H1 (cell line): ENCODE results near the gene MPZL3. TPM values are rescaled to one million over a fixed set of nuclear protein-coding genes. Genes with fewer than 3 reads are reported as not detected.

Source experiments
- BACH1 ChIP-seq: IDR thresholded peaks from 2 replicates; pipeline ENCODE4 v1.6.1; 2012; ENCODE audit warnings: low read length, improper control_type of control experiment
- CHD2 ChIP-seq: IDR thresholded peaks from 2 replicates; pipeline ENCODE4 v1.6.1; 2012; ENCODE audit warnings: low read length, improper control_type of control experiment
- CTBP2 ChIP-seq: IDR thresholded peaks from 2 replicates; pipeline ENCODE4 v1.7.0; 2011; ENCODE audit warnings: borderline replicate concordance, mild to moderate bottlenecking, moderate library complexity, mixed read lengths, low read length; ENCODE audit not compliant: insufficient read depth, insufficient read length
- CTCF ChIP-seq, 3 experiments: IDR thresholded peaks; 1 replicate in 2 of 3; 2 replicates in 1 of 3; pipeline versions ENCODE4 v1.5.1 to v1.6.1; 2011; ENCODE audit warnings: low read length in 3 of 3, mild to moderate bottlenecking in 3 of 3, inconsistent platforms in 2 of 3, low read depth in 1 of 3, moderate library complexity in 1 of 3; ENCODE audit not compliant: insufficient read depth in 1 of 3; ENCODE audit errors: control extremely low read depth in 1 of 3
- GABPA ChIP-seq: IDR thresholded peaks from 2 replicates; pipeline ENCODE4 v1.6.1; 2011; ENCODE audit warnings: mild to moderate bottlenecking, low read length, moderate library complexity, borderline replicate concordance; ENCODE audit not compliant: insufficient read depth
- NANOG ChIP-seq: IDR thresholded peaks from 2 replicates; pipeline ENCODE4 v1.6.1; 2011; ENCODE audit warnings: low read length, low read depth, mild to moderate bottlenecking, inconsistent platforms; ENCODE audit not compliant: insufficient read depth, poor library complexity, severe bottlenecking
- SP1 ChIP-seq: IDR thresholded peaks from 2 replicates; pipeline ENCODE4 v1.6.1; 2011; ENCODE audit warnings: low read depth, low read length
- polyA plus RNA-seq, 7 experiments: library from polyadenylated mRNA; depleted of rRNA in 3 of 7; stranded (reverse) in 5 of 7; unstranded in 2 of 7; fragments of >200 nt in 5 of 7; fragments of 200-250 nt in 2 of 7; gene quantifications; 1 replicate in 5 of 7; 2 replicates in 1 of 7; 4 replicates in 1 of 7; pipeline versions ENCODE4 v1.2.1 to v1.2.3, GENCODE V29; 2011 to 2013; ENCODE audit warnings: missing spikeins in 2 of 7, mixed read lengths in 2 of 7
- total RNA-seq: library from RNA; stranded (reverse); fragmentation: NEBNext Ultra II Directional; extraction: Animal tissue kit (Norgen Biotek cat#: 25700); gene quantifications from 2 replicates; pipeline ENCODE4 v1.2.1, GENCODE V29; 2021

Gene MPZL3
- total and polyA plus RNA-seq, 2 of the 8 experiments (the other 6 are each of a cell fraction or from before 2014, with no cell fraction given): 1.1 to 3.9 TPM

- no peak for TF ChIP-seq CTCF (IDR thresholded peaks at IDR 0.05; ENCODE audit: control extremely low read depth in 1 of 3, insufficient read depth in 1 of 3, low read depth in 1 of 3, low read length in 3 of 3)
- no peak for TF ChIP-seq CTBP2
- TF ChIP-seq NANOG: no peak
- TF ChIP-seq CHD2: no peak
- TF ChIP-seq GABPA: no peak
- TF ChIP-seq SP1: no peak
- TF ChIP-seq BACH1: no peak
Measured at GRCh38 chr11:118229274-118229847, 22.8 kb downstream of the MPZL3 start (continued).
